GM18526 (cell line): ENCODE results near the gene KLC1.

Experiments used
- POLR2A ChIP-seq: IDR thresholded peaks from 3 replicates; pipeline ENCODE4 v1.6.1; 2011; ENCODE audit not compliant: insufficient read length; ENCODE audit errors: extremely low read depth

Gene KLC1

GRCh38 chr14:103628684-103629502 lies at the start of gene KLC1:
Gene KLC1 (plus strand): TSS chr14:103629211. CDS start chr14:103654565, 25,354 bp downstream.
- TF ChIP-seq POLR2A = peak; percentile 87

GRCh38 chr14:103581206-103581605 lies 47.8 kb upstream of the KLC1 start:
- no peak for TF ChIP-seq POLR2A

GRCh38 chr14:103581954-103582703 lies 46.9 kb upstream of the KLC1 start:
- no peak for TF ChIP-seq POLR2A

- no peak for TF ChIP-seq POLR2A
These were observed 44.6 kb upstream of the KLC1 start for GRCh38 chr14:103584326-103584915.

GRCh38 chr14:103593577-103593976 lies 35.4 kb upstream of the KLC1 start:
- TF ChIP-seq POLR2A = no peak

GRCh38 chr14:103594265-103594664 lies 34.7 kb upstream of the KLC1 start:
- TF ChIP-seq POLR2A = no peak

GRCh38 chr14:103597623-103598377 lies 31.2 kb upstream of the KLC1 start:
- no peak for TF ChIP-seq POLR2A

- TF ChIP-seq POLR2A = no peak
These were observed 28.5 kb upstream of the KLC1 start for GRCh38 chr14:103600503-103600902.

- TF ChIP-seq POLR2A = no peak
These were observed 24.4 kb upstream of the KLC1 start for GRCh38 chr14:103604620-103605019.

GRCh38 chr14:103606963-103607668 lies 21.9 kb upstream of the KLC1 start:
- TF ChIP-seq POLR2A = no peak

GRCh38 chr14:103607822-103608221 lies 21.2 kb upstream of the KLC1 start:
- TF ChIP-seq POLR2A = no peak

- TF ChIP-seq POLR2A = no peak
These were observed 17.8 kb upstream of the KLC1 start for GRCh38 chr14:103611215-103611614.

GRCh38 chr14:103613517-103613916 lies 15.5 kb upstream of the KLC1 start:
- no peak for TF ChIP-seq POLR2A

GRCh38 chr14:103616635-103617300 lies 12.2 kb upstream of the KLC1 start:
- no peak for TF ChIP-seq POLR2A

- no peak for TF ChIP-seq POLR2A
These were observed 10.0 kb upstream of the KLC1 start for GRCh38 chr14:103619057-103619456.

- no peak for TF ChIP-seq POLR2A
These were observed 7.2 kb upstream of the KLC1 start for GRCh38 chr14:103621860-103622259.
